Subcutaneous abdominal adipose tissue (tissue), 5 donors: ENCODE data around the gene WDR35.

Experiments
- H3K27ac ChIP-seq: one replicate; pipeline ENCODE4 v1.7.0; 2013; ENCODE audit warnings: low read depth, mild to moderate bottlenecking, inconsistent platforms, low read length, moderate library complexity
- H3K27me3 ChIP-seq, 5 donors: one replicate each; pipeline ENCODE4 v1.7.0; 2013; ENCODE audit warnings: low read length in 5 of 5, inconsistent platforms in 1 of 5; ENCODE audit not compliant: control insufficient read depth in 5 of 5, insufficient read depth in 4 of 5
- H3K36me3 ChIP-seq, 5 donors: one replicate each; pipeline ENCODE4 v1.7.0; 2013; ENCODE audit warnings: low read length in 5 of 5; ENCODE audit not compliant: control insufficient read depth in 5 of 5, insufficient read depth in 5 of 5
- H3K4me1 ChIP-seq, 5 donors: one replicate each; pipeline ENCODE4 v1.7.0; 2013; ENCODE audit warnings: low read length in 5 of 5, mild to moderate bottlenecking in 3 of 5, moderate library complexity in 1 of 5; ENCODE audit not compliant: control insufficient read depth in 5 of 5, insufficient read depth in 5 of 5
- H3K4me3 ChIP-seq, 5 donors: one replicate each; pipeline ENCODE4 v1.7.0; 2013; ENCODE audit warnings: low read length in 5 of 5, low read depth in 1 of 5
- H3K9ac ChIP-seq, 5 donors: one replicate each; pipeline ENCODE4 v1.7.0; 2013; ENCODE audit warnings: low read length in 5 of 5, mild to moderate bottlenecking in 4 of 5, moderate library complexity in 3 of 5
- H3K9me3 ChIP-seq, 5 donors: one replicate each; pipeline ENCODE4 v1.7.0; 2013; ENCODE audit warnings: low read length in 5 of 5; ENCODE audit not compliant: control insufficient read depth in 5 of 5
- donor health status: healthy.
- donor health status: healthy.
- donor health status: healthy.
- donor health status: healthy.
- donor health status: healthy.

Gene WDR35

GRCh38 chr2:20012032-20012281 lies 22.1 kb upstream of the WDR35 start:
- peaks cover 0 to 4% (median 3%) of the 10 kb centered on the region in 5 donors for H3K9me3 ChIP-seq
- H3K36me3 ChIP-seq, result no peaks in the 10 kb centered on the region
- H3K27ac ChIP-seq, result no peak overlapping the region
- H3K4me3 ChIP-seq, result peak overlapping the region in 3 of 5 donors; percentile 52 to 72 (median 66)
- peaks cover 0 to 16% (median 13%) of the 10 kb centered on the region in 5 donors for H3K4me1 ChIP-seq
- H3K9ac ChIP-seq, result peak overlapping the region in 1 of 5 donors; percentile 35
- H3K27me3 ChIP-seq, result peaks cover 4 to 16% (median 5%) of the 10 kb centered on the region in 5 donors

- H3K9ac ChIP-seq, result no peak overlapping the region
- H3K36me3 ChIP-seq, result no peaks in the 10 kb centered on the region
- peaks cover 4 to 16% (median 5%) of the 10 kb centered on the region in 5 donors for H3K27me3 ChIP-seq
- H3K4me1 ChIP-seq, result peaks cover 0 to 16% (median 13%) of the 10 kb centered on the region in 5 donors
- peak overlapping the region in 1 of 5 donors; percentile 52 for H3K4me3 ChIP-seq
- no peak overlapping the region for H3K27ac ChIP-seq
- peaks cover 0 to 4% (median 3%) of the 10 kb centered on the region in 5 donors for H3K9me3 ChIP-seq
Measured at GRCh38 chr2:20011276-20012031, 21.5 kb upstream of the WDR35 start.

DNA sequence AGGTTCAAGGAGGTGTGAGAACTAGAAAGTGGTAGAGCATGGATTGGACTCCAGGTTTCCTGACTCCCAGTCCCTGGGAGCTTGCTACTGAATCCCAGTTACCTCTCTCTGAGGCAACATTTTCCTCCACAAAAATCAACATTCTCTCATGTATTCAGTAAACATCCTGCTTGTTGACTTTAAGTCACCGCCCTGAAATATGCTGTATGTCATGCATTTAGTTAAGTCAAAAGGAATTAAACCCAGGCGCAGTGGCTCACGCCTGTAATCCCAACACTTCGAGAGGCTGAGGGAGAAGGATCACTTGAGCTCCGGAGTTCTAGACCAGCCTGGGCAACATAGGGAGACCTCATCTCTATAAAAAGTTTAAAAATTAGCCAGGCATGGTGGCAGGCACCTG lies 18.8 kb upstream of the WDR35 start:
- no peak overlapping the region for H3K9ac ChIP-seq
- H3K27ac ChIP-seq, result no peak overlapping the region
- H3K36me3 ChIP-seq, result no peaks in the 10 kb centered on the region
- peaks cover 0 to 16% (median 13%) of the 10 kb centered on the region in 5 donors for H3K4me1 ChIP-seq
- H3K4me3 ChIP-seq, result no peak overlapping the region
- no peaks in the 10 kb centered on the region for H3K9me3 ChIP-seq
- H3K27me3 ChIP-seq, result peaks cover 4 to 16% (median 5%) of the 10 kb centered on the region in 5 donors

GRCh38 chr2:20005891-20006470 lies 16.1 kb upstream of the WDR35 start:
- Histone ChIP-seq H3K27ac (no peak overlapping the region), H3K36me3 (no peaks in the 10 kb centered on the region), H3K9me3 (no peaks in the 10 kb centered on the region), H3K27me3 (peaks cover 0 to 6% (median 0%) of the 10 kb centered on the region in 5 donors), H3K4me1 (no peaks in the 10 kb centered on the region), H3K9ac (no peak overlapping the region), H3K4me3 (no peak overlapping the region)

GRCh38 chr2:20005067-20005627 lies 15.2 kb upstream of the WDR35 start:
- no peaks in the 10 kb centered on the region for H3K36me3 ChIP-seq
- peaks cover 0 to 6% (median 0%) of the 10 kb centered on the region in 5 donors for H3K27me3 ChIP-seq
- H3K9ac ChIP-seq, result no peak overlapping the region
- H3K4me1 ChIP-seq, result no peaks in the 10 kb centered on the region
- no peaks in the 10 kb centered on the region for H3K9me3 ChIP-seq
- H3K4me3 ChIP-seq, result no peak overlapping the region
- no peak overlapping the region for H3K27ac ChIP-seq

DNA sequence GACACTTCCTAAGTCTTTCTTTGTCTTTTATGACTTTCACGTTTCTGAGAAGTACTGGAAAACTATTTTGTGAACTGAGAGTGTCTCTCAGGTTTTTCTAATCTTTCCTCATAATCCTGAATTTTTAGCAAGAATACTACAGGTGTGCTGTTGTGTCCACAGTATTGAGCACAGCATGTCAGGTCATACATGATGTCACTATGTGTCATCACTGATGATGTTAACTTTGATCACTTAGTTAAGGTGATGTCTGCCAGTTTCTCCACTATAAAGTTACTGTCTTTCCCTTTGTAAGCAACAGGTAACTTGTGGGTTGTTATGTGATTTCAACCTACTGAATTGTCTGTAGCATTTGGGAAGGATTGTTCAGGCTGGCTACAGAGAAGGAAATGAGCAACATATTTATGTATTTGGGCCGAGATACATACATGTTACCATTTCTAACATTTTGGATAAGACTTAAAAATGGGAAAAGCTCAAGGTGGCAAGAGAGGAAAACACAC lies 11.5 kb upstream of the WDR35 start:
- Histone ChIP-seq H3K9ac (no peak overlapping the region), H3K27ac (no peak overlapping the region), H3K27me3 (no peaks in the 10 kb centered on the region), H3K9me3 (no peaks in the 10 kb centered on the region), H3K36me3 (no peaks in the 10 kb centered on the region), H3K4me3 (no peak overlapping the region), H3K4me1 (no peaks in the 10 kb centered on the region)

- Histone ChIP-seq H3K36me3 (no peaks in the 10 kb centered on the region), H3K9me3 (no peaks in the 10 kb centered on the region), H3K27me3 (no peaks in the 10 kb centered on the region), H3K27ac (no peak overlapping the region), H3K9ac (no peak overlapping the region), H3K4me1 (peaks cover 0 to 19% (median 18%) of the 10 kb centered on the region in 5 donors), H3K4me3 (no peak overlapping the region)
Measured at GRCh38 chr2:19993731-19994130, 3.8 kb upstream of the WDR35 start.

DNA sequence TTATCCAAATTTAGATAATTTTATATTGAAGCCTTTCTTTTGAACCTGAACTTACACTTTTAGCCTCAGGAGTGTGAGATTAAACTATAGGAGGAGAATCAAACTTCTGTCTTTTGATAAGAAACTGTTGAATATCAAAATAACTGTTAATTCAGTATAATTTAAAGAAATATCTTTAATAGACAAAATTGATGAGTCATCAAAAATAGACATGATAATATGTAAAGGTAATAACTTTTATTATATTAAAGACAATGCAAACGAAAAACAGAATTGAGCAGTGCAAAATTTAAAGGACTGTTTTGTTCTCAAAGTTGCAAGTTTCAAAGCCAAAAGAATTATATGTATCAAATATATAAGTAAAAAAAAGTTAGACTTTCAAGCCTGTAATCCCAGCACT lies 2.0 kb upstream of the WDR35 start:
- no peak overlapping the region for H3K27ac ChIP-seq
- H3K36me3 ChIP-seq, result no peaks in the 10 kb centered on the region

DNA sequence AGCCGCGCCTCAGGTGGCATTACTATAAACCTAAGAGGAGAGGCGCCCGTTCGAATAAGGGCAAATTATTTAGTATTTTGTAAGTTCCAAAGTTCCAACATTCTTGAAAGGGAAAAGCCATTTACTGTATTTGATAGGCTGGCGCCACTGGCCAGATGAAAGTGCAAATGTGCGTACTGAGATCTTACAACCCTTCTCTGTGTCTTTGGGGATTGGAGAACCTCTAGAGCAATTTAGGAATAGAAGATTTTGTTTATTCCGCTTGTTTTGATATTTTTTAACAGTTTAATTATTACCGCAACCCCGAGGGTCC lies 467 bp upstream of the WDR35 start:
- Histone ChIP-seq H3K4me3 (peak overlapping the region; percentile 52 to 92 (median 87)), H3K27me3 (no peaks in the 10 kb centered on the region), H3K9me3 (no peaks in the 10 kb centered on the region), H3K9ac (peak overlapping the region in 3 of 5 donors; percentile 40 to 71 (median 49)), H3K27ac (no peak overlapping the region), H3K36me3 (no peaks in the 10 kb centered on the region), H3K4me1 (peaks cover 0 to 19% (median 18%) of the 10 kb centered on the region in 5 donors)

More for the DNA sequence above, 2.0 kb upstream of the WDR35 start:
- Histone ChIP-seq H3K27me3 (no peaks in the 10 kb centered on the region), H3K9ac (no peak overlapping the region), H3K9me3 (no peaks in the 10 kb centered on the region), H3K4me1 (peaks cover 0 to 19% (median 18%) of the 10 kb centered on the region in 5 donors), H3K4me3 (no peak overlapping the region)

- peak overlapping the region; percentile 29 for H3K27ac ChIP-seq
- H3K4me3 ChIP-seq, result peak overlapping the region; percentile 72 to 92 (median 87)
- peak overlapping the region in 4 of 5 donors; percentile 40 to 71 (median 48) for H3K9ac ChIP-seq
- H3K36me3 ChIP-seq, result peaks cover 0 to 4% (median 0%) of the 10 kb centered on the region in 5 donors
- peaks cover 0 to 19% (median 18%) of the 10 kb centered on the region in 5 donors for H3K4me1 ChIP-seq
- no peaks in the 10 kb centered on the region for H3K27me3 ChIP-seq
- H3K9me3 ChIP-seq, result no peaks in the 10 kb centered on the region
Measured at GRCh38 chr2:19989342-19989666, 601 bp downstream of the WDR35 start.
